IMR-90 (cell line): ENCODE data around the gene ZNF415.

Experiments
- BHLHE40 ChIP-seq: fragments of 150-350 bp; IDR thresholded peaks from 2 replicates; pipeline ENCODE4 v1.6.1; 2016; ENCODE audit warnings: mild to moderate bottlenecking, low read depth, low read length
- CEBPB ChIP-seq: IDR thresholded peaks from 2 replicates; pipeline ENCODE4 v1.6.1; 2012; ENCODE audit warnings: low read depth, low read length, improper control_type of control experiment
- FOS ChIP-seq: fragments of 150-350 bp; IDR thresholded peaks from 2 replicates; pipeline ENCODE4 v1.6.1; 2016; ENCODE audit warnings: low read depth, low read length
- MAZ ChIP-seq: IDR thresholded peaks from 2 replicates; pipeline ENCODE4 v1.6.1; 2012; ENCODE audit warnings: low read depth, mild to moderate bottlenecking, low read length, improper control_type of control experiment, moderate library complexity, borderline replicate concordance
- POLR2A ChIP-seq: IDR thresholded peaks from 2 replicates; pipeline ENCODE4 v1.6.1; 2012; ENCODE audit warnings: mild to moderate bottlenecking, low read depth, low read length
- RAD21 ChIP-seq: IDR thresholded peaks from 2 replicates; pipeline ENCODE4 v1.6.1; 2012; ENCODE audit warnings: low read length, improper control_type of control experiment
- SMC3 ChIP-seq: fragments of 150-350 bp; IDR thresholded peaks from 2 replicates; pipeline ENCODE4 v1.6.1; 2016; ENCODE audit warnings: low read depth, mild to moderate bottlenecking, antibody characterized with exemption, low read length, moderate library complexity
- TF ChIP-seq, protein P1 (sequence below): conservative IDR thresholded peaks from 2 replicates; pipeline ENCODE4 v1.5.1; 2012; ENCODE audit warnings: mild to moderate bottlenecking, low read depth, low read length, improper control_type of control experiment
- TF ChIP-seq, protein P2 (sequence below): fragments of 150-350 bp; IDR thresholded peaks from 2 replicates; pipeline ENCODE4 v1.6.1; 2017; ENCODE audit warnings: mild to moderate bottlenecking, antibody characterized with exemption, low read length, low read depth

DNA sequence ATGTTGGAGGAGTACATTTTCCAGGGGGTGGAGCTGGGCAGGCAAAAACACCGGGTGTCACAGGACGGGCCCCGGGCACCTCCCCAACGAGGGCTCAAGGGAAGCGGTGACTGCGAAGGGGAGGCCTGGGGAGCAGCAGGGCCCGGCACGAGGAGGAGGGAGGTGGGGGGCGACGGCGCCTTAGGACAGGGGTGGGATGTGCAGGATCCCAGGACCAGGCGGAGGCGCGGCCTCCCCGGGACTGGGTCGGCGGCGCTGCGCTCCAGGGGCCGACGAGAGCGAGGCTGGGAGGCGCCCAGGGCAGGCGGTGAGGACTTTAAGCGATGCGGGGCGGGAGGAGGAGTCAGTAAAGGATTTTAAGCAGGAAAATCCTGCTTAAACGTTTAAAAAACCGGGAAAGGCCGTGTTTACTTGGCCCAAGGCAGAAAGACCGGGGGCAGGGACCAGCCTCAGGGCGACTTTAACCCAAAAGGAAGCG, 29.9 kb downstream of the ZNF415 start:
- TF ChIP-seq, protein P1, sequence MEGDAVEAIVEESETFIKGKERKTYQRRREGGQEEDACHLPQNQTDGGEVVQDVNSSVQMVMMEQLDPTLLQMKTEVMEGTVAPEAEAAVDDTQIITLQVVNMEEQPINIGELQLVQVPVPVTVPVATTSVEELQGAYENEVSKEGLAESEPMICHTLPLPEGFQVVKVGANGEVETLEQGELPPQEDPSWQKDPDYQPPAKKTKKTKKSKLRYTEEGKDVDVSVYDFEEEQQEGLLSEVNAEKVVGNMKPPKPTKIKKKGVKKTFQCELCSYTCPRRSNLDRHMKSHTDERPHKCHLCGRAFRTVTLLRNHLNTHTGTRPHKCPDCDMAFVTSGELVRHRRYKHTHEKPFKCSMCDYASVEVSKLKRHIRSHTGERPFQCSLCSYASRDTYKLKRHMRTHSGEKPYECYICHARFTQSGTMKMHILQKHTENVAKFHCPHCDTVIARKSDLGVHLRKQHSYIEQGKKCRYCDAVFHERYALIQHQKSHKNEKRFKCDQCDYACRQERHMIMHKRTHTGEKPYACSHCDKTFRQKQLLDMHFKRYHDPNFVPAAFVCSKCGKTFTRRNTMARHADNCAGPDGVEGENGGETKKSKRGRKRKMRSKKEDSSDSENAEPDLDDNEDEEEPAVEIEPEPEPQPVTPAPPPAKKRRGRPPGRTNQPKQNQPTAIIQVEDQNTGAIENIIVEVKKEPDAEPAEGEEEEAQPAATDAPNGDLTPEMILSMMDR = no peak
- TF ChIP-seq, protein P2, sequence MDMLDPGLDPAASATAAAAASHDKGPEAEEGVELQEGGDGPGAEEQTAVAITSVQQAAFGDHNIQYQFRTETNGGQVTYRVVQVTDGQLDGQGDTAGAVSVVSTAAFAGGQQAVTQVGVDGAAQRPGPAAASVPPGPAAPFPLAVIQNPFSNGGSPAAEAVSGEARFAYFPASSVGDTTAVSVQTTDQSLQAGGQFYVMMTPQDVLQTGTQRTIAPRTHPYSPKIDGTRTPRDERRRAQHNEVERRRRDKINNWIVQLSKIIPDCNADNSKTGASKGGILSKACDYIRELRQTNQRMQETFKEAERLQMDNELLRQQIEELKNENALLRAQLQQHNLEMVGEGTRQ = no peak
- TF ChIP-seq CEBPB (no peak), POLR2A (no peak), BHLHE40 (no peak), SMC3 (no peak), MAZ (no peak), FOS (no peak), RAD21 (no peak)
